ENCODE measurements around the gene RANBP3L.

The RANBP3L gene

GRCh38 chr5:36239370-36240293 lies 62.1 kb downstream of the RANBP3L start:
- FAIRE-seq (peak; percentile 82), DNase-seq (ENCODE audit: insufficient read length, low spot score) (no peak)
- no peak for TF ChIP-seq PAX5 (IDR thresholded peaks at IDR 0.05; ENCODE audit: insufficient read depth, low read length, severe bottlenecking)
- no peak for TF ChIP-seq TAF1 (IDR thresholded peaks at IDR 0.05; ENCODE audit: low read depth, low read length)
- TF ChIP-seq POLR2AphosphoS5 (IDR thresholded peaks at IDR 0.05; ENCODE audit: low read depth, low read length) = no peak
- no peak for TF ChIP-seq POU2F2 (IDR thresholded peaks at IDR 0.05; ENCODE audit: low read depth, low read length)
- no peak for TF ChIP-seq POLR2A (IDR thresholded peaks at IDR 0.05; ENCODE audit: low read depth, low read length)
- no peak for TF ChIP-seq SPI1 (IDR thresholded peaks at IDR 0.05; ENCODE audit: low read depth, low read length)

- TF ChIP-seq POLR2AphosphoS5 (IDR thresholded peaks at IDR 0.05; ENCODE audit: low read depth, low read length) (no peak), TAF1 (IDR thresholded peaks at IDR 0.05; ENCODE audit: low read depth, low read length) (no peak), SPI1 (IDR thresholded peaks at IDR 0.05; ENCODE audit: low read depth, low read length) (no peak), POLR2A (IDR thresholded peaks at IDR 0.05; ENCODE audit: low read depth, low read length) (no peak), POU2F2 (IDR thresholded peaks at IDR 0.05; ENCODE audit: low read depth, low read length) (no peak), PAX5 (IDR thresholded peaks at IDR 0.05; ENCODE audit: insufficient read depth, low read length, severe bottlenecking) (no peak)
Measured at GRCh38 chr5:36238502-36239295, 63.0 kb downstream of the RANBP3L start.

GRCh38 chr5:36237751-36238150 lies 64.0 kb downstream of the RANBP3L start:
- FAIRE-seq (no peak), DNase-seq (ENCODE audit: insufficient read length, low spot score) (no peak)
- TF ChIP-seq TAF1 (IDR thresholded peaks at IDR 0.05; ENCODE audit: low read depth, low read length) (no peak), PAX5 (IDR thresholded peaks at IDR 0.05; ENCODE audit: insufficient read depth, low read length, severe bottlenecking) (no peak)

More at GRCh38 chr5:36238502-36239295, 63.0 kb downstream of the RANBP3L start:
- no peak for FAIRE-seq
- no peak for DNase-seq (ENCODE audit: insufficient read length, low spot score)

GRCh38 chr5:36236801-36237200 lies 64.9 kb downstream of the RANBP3L start:
- DNase-seq (ENCODE audit: insufficient read length, low spot score) = no peak
- no peak for FAIRE-seq
- TF ChIP-seq POLR2A (IDR thresholded peaks at IDR 0.05; ENCODE audit: low read depth, low read length) (no peak), POLR2AphosphoS5 (IDR thresholded peaks at IDR 0.05; ENCODE audit: low read depth, low read length) (no peak), POU2F2 (IDR thresholded peaks at IDR 0.05; ENCODE audit: low read depth, low read length) (no peak), TAF1 (IDR thresholded peaks at IDR 0.05; ENCODE audit: low read depth, low read length) (no peak), SPI1 (IDR thresholded peaks at IDR 0.05; ENCODE audit: low read depth, low read length) (no peak), PAX5 (IDR thresholded peaks at IDR 0.05; ENCODE audit: insufficient read depth, low read length, severe bottlenecking) (no peak)

GRCh38 chr5:36232533-36232932 lies 69.2 kb downstream of the RANBP3L start:
- no peak for TF ChIP-seq POLR2A (IDR thresholded peaks at IDR 0.05; ENCODE audit: low read depth, low read length)
- TF ChIP-seq TAF1 (IDR thresholded peaks at IDR 0.05; ENCODE audit: low read depth, low read length) = no peak
- no peak for TF ChIP-seq POLR2AphosphoS5 (IDR thresholded peaks at IDR 0.05; ENCODE audit: low read depth, low read length)
- TF ChIP-seq POU2F2 (IDR thresholded peaks at IDR 0.05; ENCODE audit: low read depth, low read length) = no peak
- no peak for TF ChIP-seq SPI1 (IDR thresholded peaks at IDR 0.05; ENCODE audit: low read depth, low read length)
- no peak for TF ChIP-seq PAX5 (IDR thresholded peaks at IDR 0.05; ENCODE audit: insufficient read depth, low read length, severe bottlenecking)
- DNase-seq (ENCODE audit: insufficient read length, low spot score) = no peak
- no peak for FAIRE-seq

GRCh38 chr5:36230151-36230790 lies 71.4 kb downstream of the RANBP3L start:
- FAIRE-seq = no peak
- TF ChIP-seq TAF1 (IDR thresholded peaks at IDR 0.05; ENCODE audit: low read depth, low read length) (no peak), PAX5 (IDR thresholded peaks at IDR 0.05; ENCODE audit: insufficient read depth, low read length, severe bottlenecking) (no peak), SPI1 (IDR thresholded peaks at IDR 0.05; ENCODE audit: low read depth, low read length) (no peak)
- no peak for DNase-seq (ENCODE audit: insufficient read length, low spot score)

- DNase-seq (ENCODE audit: insufficient read length, low spot score) = no peak
- no peak for FAIRE-seq
- TF ChIP-seq POLR2A (IDR thresholded peaks at IDR 0.05; ENCODE audit: low read depth, low read length) = no peak
- no peak for TF ChIP-seq SPI1 (IDR thresholded peaks at IDR 0.05; ENCODE audit: low read depth, low read length)
- no peak for TF ChIP-seq POU2F2 (IDR thresholded peaks at IDR 0.05; ENCODE audit: low read depth, low read length)
- no peak for TF ChIP-seq TAF1 (IDR thresholded peaks at IDR 0.05; ENCODE audit: low read depth, low read length)
- TF ChIP-seq PAX5 (IDR thresholded peaks at IDR 0.05; ENCODE audit: insufficient read depth, low read length, severe bottlenecking) = no peak
- TF ChIP-seq POLR2AphosphoS5 (IDR thresholded peaks at IDR 0.05; ENCODE audit: low read depth, low read length) = no peak
Measured at GRCh38 chr5:36228505-36228904, 73.2 kb downstream of the RANBP3L start.

GRCh38 chr5:36227046-36227445 lies 74.7 kb downstream of the RANBP3L start:
- TF ChIP-seq POLR2A (IDR thresholded peaks at IDR 0.05; ENCODE audit: low read depth, low read length) = no peak
- no peak for TF ChIP-seq PAX5 (IDR thresholded peaks at IDR 0.05; ENCODE audit: insufficient read depth, low read length, severe bottlenecking)
- TF ChIP-seq SPI1 (IDR thresholded peaks at IDR 0.05; ENCODE audit: low read depth, low read length) = no peak
- no peak for TF ChIP-seq POU2F2 (IDR thresholded peaks at IDR 0.05; ENCODE audit: low read depth, low read length)
- TF ChIP-seq TAF1 (IDR thresholded peaks at IDR 0.05; ENCODE audit: low read depth, low read length) = no peak
- no peak for TF ChIP-seq POLR2AphosphoS5 (IDR thresholded peaks at IDR 0.05; ENCODE audit: low read depth, low read length)
- DNase-seq (ENCODE audit: insufficient read length, low spot score) (no peak), FAIRE-seq (no peak)

GRCh38 chr5:36222620-36223019 lies 79.1 kb downstream of the RANBP3L start:
- DNase-seq (ENCODE audit: insufficient read length, low spot score) (no peak), FAIRE-seq (no peak)

More at GRCh38 chr5:36222620-36223019, 79.1 kb downstream of the RANBP3L start:
- TF ChIP-seq POU2F2 (IDR thresholded peaks at IDR 0.05; ENCODE audit: low read depth, low read length) = no peak
- TF ChIP-seq TAF1 (IDR thresholded peaks at IDR 0.05; ENCODE audit: low read depth, low read length) = no peak
- TF ChIP-seq PAX5 (IDR thresholded peaks at IDR 0.05; ENCODE audit: insufficient read depth, low read length, severe bottlenecking) = no peak
- TF ChIP-seq POLR2A (IDR thresholded peaks at IDR 0.05; ENCODE audit: low read depth, low read length) = no peak
- no peak for TF ChIP-seq POLR2AphosphoS5 (IDR thresholded peaks at IDR 0.05; ENCODE audit: low read depth, low read length)
- TF ChIP-seq SPI1 (IDR thresholded peaks at IDR 0.05; ENCODE audit: low read depth, low read length) = no peak

Measured in GM12891 (cell line).